Subcutaneous adipose tissue (tissue), 4 donors: ENCODE results near the gene ELK4. TPM values are rescaled to one million over a fixed set of nuclear protein-coding genes. Genes with fewer than 3 reads are reported as not detected.

Experiments
- total RNA-seq, 4 donors: library from RNA; depleted of rRNA; stranded (reverse); fragments of >200 nt; gene quantifications; one replicate each; pipeline ENCODE4 v1.1.0, GENCODE V29; 2016
- TF ChIP-seq, protein P1 (sequence below): fragments of 450-650 bp; IDR thresholded peaks from one replicate; pipeline ENCODE4 v1.5.1; 2016; ENCODE audit warnings: low read depth, mild to moderate bottlenecking, control low read depth, antibody characterized with exemption, moderate library complexity

ELK4 gene
- total RNA-seq, 4 donors from 2014 or later = 25.8 to 42.2 (median 29.6) TPM

DNA sequence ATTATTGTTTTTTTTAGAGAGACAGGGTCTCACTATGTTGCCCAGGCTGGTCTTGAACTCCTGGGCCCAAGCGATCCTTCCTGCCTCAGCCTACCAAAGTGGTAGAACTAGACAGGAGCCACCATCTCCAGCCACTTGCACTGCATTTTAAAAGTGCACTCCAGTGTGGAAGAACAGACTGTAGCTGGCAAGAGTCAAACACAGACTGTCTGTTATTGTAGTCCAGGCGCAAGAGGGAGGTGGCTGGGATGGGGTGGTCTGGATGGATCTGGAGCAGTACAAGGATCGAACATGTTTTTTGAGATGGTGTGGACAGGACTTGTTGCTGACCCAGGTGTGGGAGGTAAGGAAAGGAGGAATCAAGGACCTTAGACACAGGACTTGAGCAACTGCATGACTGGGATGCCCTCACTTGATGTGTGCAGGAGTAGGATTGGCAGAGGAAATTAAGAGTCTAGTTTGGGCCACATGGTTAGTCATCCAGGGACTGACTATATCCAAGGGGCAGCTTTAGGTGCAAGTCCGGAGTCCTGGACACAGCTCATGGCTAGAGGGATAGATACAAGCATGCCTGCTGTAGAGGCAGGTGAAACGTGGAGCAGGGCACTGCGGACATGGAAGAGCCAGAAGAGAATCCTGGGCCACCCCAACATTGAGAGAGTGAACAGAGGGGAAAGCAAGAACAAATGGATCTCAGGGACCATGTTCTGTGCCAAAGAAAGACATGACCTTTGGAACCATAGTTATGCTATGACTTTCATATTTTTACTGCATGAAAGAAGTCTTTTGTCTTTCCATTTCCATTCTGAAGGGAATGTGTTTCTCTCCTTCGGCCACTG is 42.0 kb downstream of the ELK4 start:
- TF ChIP-seq, protein P1, sequence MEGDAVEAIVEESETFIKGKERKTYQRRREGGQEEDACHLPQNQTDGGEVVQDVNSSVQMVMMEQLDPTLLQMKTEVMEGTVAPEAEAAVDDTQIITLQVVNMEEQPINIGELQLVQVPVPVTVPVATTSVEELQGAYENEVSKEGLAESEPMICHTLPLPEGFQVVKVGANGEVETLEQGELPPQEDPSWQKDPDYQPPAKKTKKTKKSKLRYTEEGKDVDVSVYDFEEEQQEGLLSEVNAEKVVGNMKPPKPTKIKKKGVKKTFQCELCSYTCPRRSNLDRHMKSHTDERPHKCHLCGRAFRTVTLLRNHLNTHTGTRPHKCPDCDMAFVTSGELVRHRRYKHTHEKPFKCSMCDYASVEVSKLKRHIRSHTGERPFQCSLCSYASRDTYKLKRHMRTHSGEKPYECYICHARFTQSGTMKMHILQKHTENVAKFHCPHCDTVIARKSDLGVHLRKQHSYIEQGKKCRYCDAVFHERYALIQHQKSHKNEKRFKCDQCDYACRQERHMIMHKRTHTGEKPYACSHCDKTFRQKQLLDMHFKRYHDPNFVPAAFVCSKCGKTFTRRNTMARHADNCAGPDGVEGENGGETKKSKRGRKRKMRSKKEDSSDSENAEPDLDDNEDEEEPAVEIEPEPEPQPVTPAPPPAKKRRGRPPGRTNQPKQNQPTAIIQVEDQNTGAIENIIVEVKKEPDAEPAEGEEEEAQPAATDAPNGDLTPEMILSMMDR = no peak

- TF ChIP-seq, protein P1 = no peak
These were observed 42.8 kb downstream of the ELK4 start for GRCh38 chr1:205589046-205589445.

DNA sequence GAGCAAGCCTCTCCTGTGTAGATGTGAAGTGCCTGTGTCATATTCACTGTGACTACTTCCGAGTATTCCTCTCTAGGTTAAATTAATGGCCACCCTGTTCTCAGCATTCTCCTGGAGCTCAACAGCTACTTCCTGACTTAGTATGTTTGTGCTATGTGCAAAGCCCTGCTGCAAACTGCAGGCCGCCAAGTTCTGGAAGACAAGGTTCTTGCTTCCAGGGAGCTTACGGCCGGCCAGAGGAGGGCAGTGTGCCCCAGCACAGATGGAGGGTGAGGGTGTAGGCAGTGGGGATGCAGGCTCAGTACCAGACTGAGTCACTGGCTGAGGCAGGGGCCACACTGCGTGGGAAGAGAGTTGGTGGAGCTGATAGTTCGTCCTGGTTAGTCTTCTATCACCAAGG is 43.2 kb downstream of the ELK4 start:
- TF ChIP-seq, protein P1 = no peak

DNA sequence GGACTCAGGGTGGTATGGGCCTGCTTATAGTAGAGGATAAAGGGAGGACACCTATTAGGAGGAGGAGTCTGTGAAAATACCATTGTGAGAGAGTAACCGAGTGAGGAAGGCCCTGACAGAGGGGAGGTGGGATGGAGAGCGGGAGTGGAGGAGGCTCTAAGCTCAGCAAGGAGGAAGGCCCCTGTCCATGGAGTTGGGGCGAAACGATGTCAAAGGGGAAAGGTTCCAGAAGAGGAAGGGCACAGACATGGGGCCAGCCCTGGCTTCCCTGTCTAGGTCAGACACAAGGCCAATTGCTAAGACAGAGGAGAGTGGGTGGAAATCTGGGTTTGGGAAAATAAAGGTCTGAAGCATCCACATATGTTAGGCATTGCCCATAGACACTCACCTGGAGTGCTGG is 44.2 kb downstream of the ELK4 start:
- TF ChIP-seq, protein P1 = no peak

- TF ChIP-seq, protein P1 = no peak
These were observed 45.7 kb downstream of the ELK4 start for GRCh38 chr1:205585835-205586785.

- TF ChIP-seq, protein P1 = no peak
These were observed 46.5 kb downstream of the ELK4 start for GRCh38 chr1:205585169-205585834.

GRCh38 chr1:205584732-205585131 is 47.1 kb downstream of the ELK4 start:
- TF ChIP-seq, protein P1 = no peak
